ENCODE measurements around the gene FCHO2.

GRCh38 chr5:73027816-73028215 lies 72.0 kb downstream of the FCHO2 start:
- TF ChIP-seq CTCF (IDR thresholded peaks at IDR 0.05; ENCODE audit: low read depth, low read length, poor library complexity, severe bottlenecking) (no peak), EZH2phosphoT487 (IDR thresholded peaks at IDR 0.05; ENCODE audit: borderline replicate concordance, low read length) (no peak)

All from DOHH2 (cell line).